ENCODE data around the gene HELT. TPM values are rescaled to one million over a fixed set of nuclear protein-coding genes. Genes with fewer than 3 reads are reported as not detected.

HELT gene
- total and polyA plus RNA-seq, 10 of the 15 experiments (the other 5 are each of a cell fraction or from before 2014, with no cell fraction given): not detected

- H3K36me3 ChIP-seq (ENCODE audit: control insufficient read depth in 2 of 2, insufficient read depth in 2 of 2, low read length in 1 of 2): no peaks in the 10 kb centered on the region
- intact Hi-C loops (cut with micrococcal nuclease; ENCODE audit: unreplicated experiment): no loop called here
- no peak for FAIRE-seq
- peaks cover 15 to 19% of the 10 kb centered on the region in 2 experiments for H3K27me3 ChIP-seq (replicated peaks in 1 of 2; ENCODE audit: control insufficient read depth in 2 of 2, insufficient read depth in 2 of 2, low read length in 1 of 2)
- H3K4me1 ChIP-seq (ENCODE audit: control insufficient read depth, insufficient read depth, low read length): no peaks in the 10 kb centered on the region
- 20% methylated on average over 5 of the region's 5 CpGs for WGBS (ENCODE audit: insufficient coverage, insufficient replicate concordance, low lambda C conversion rate, missing lambda C conversion rate)
- in situ Hi-C loops (cut with MboI): no loop called here
- no peak overlapping the region for H3K9ac ChIP-seq (ENCODE audit: control insufficient read depth, insufficient read depth, low read length)
- H3K79me2 ChIP-seq (ENCODE audit: control insufficient read depth, insufficient read depth, low read length): no peaks in the 10 kb centered on the region
- ATAC-seq: no peak
- H4K20me1 ChIP-seq (ENCODE audit: control insufficient read depth, insufficient read depth): no peaks in the 10 kb centered on the region; the same call in 1 of the 2 replicates
- SMC1A ChIA-PET (ENCODE audit: uncharacterized antibody, unreplicated experiment): interaction anchor here (1.4 kb wide), 1 partner anchor 119 kb away, joined by 4 read pairs; no protein-coding TSS in a partner anchor
- CTCF ChIA-PET: no interaction called here
- H2AFZ ChIP-seq (ENCODE audit: control insufficient read depth, low read depth, low read length): no peak overlapping the region
- no peak overlapping the region for H3K4me3 ChIP-seq
- RAD21 ChIA-PET (ENCODE audit: unreplicated experiment): no interaction called here
- no peaks in the 10 kb centered on the region for H3K9me3 ChIP-seq (replicated peaks; ENCODE audit: control insufficient read depth, insufficient read depth, low read length)
- POLR2A ChIA-PET: no interaction called here
- H3K27ac ChIP-seq (ENCODE audit: control insufficient read depth, insufficient read depth): no peak overlapping the region
- no peak overlapping the region for H3K4me2 ChIP-seq (ENCODE audit: control insufficient read depth, insufficient read depth)
- DNase-seq (ENCODE audit: low read depth, low spot score): no peak
- no peak for TF ChIP-seq HSF1 (IDR thresholded peaks at IDR 0.05; ENCODE audit: low read depth, low read length)
- no peak for TF ChIP-seq NR2F1 (conservative IDR thresholded peaks at IDR 0.05)
- no peak for TF ChIP-seq SREBF2 (IDR thresholded peaks at IDR 0.05; ENCODE audit: low read length)
- TF ChIP-seq BHLHE40 (IDR thresholded peaks at IDR 0.05; ENCODE audit: borderline replicate concordance in 1 of 2, low read depth in 2 of 2, low read length in 1 of 2): no peak
- TF ChIP-seq TCF7 (IDR thresholded peaks at IDR 0.05; ENCODE audit: borderline replicate concordance): no peak
- TF ChIP-seq EGR1 (IDR thresholded peaks at IDR 0.05; ENCODE audit: borderline replicate concordance in 1 of 2, low read depth in 2 of 2, low read length in 2 of 2): no peak
- TF ChIP-seq SMC3 (IDR thresholded peaks at IDR 0.05; ENCODE audit: borderline replicate concordance, low read length): no peak
- no peak for TF ChIP-seq STAT1 (conservative IDR thresholded peaks at IDR 0.05)
- TF ChIP-seq ZBTB4 (CRISPR knock-in tag; IDR thresholded peaks at IDR 0.05): no peak
- no peak for TF ChIP-seq POLR2AphosphoS5 (IDR thresholded peaks at IDR 0.05; ENCODE audit: low read length)
- TF ChIP-seq, protein P1, sequence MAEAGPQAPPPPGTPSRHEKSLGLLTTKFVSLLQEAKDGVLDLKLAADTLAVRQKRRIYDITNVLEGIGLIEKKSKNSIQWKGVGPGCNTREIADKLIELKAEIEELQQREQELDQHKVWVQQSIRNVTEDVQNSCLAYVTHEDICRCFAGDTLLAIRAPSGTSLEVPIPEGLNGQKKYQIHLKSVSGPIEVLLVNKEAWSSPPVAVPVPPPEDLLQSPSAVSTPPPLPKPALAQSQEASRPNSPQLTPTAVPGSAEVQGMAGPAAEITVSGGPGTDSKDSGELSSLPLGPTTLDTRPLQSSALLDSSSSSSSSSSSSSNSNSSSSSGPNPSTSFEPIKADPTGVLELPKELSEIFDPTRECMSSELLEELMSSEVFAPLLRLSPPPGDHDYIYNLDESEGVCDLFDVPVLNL (IDR thresholded peaks at IDR 0.05; ENCODE audit: low read depth, low read length): no peak
- no peak for TF ChIP-seq CBX3 (IDR thresholded peaks at IDR 0.05; ENCODE audit: borderline replicate concordance, low read depth)
- no peak for TF ChIP-seq HCFC1 (IDR thresholded peaks at IDR 0.05; ENCODE audit: low read length)
- no TSS peak for BruUV-seq (replicated peaks)
Observed at GRCh38 chr4:185015108-185015507, 3.2 kb upstream of the HELT start.

Measured in GM12878 (cell line).